NCI-H1930 (cell line): Measurements from ENCODE around the gene SUSD4.

Experiments used
- DNase-seq, 2 experiments: peaks; one replicate each; lab custom pipeline; 2025; lab: John Stamatoyannopoulos, UW

SUSD4 gene

DNA sequence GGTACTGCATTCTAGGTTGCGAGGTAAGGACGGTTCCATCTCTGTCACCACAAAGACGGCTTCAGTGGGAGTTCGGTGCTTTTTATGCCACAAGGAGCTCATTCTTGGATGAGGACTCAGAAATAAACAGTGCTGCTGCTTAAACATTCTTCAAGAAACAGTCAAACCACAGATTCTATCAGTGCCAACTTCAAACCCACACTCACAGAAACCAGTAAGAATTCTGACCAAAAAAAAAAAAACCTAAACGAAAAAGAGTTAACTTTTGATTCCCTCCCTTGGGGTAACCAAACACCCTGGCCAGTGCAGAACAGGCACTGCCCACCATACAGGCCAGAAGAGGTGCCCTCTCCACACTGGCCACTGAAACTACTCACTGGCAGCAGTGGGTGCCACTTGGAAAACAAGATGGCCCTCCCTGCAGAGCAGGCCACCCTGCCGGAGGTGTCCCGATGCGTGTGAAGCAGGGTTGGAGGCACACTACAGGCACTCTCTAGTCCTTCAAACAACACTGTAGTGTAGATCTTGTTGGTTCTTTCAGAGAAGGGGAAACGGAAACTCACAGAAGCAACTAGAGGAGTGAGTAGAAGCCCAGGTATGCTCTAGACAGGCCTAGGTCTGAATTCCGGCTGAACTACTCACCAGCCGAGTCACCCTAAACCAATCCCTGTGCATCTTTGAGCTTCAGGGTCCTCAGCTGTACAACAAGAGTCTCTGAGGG lies 133.7 kb downstream of the SUSD4 start:
- DNase-seq = no peak

DNA sequence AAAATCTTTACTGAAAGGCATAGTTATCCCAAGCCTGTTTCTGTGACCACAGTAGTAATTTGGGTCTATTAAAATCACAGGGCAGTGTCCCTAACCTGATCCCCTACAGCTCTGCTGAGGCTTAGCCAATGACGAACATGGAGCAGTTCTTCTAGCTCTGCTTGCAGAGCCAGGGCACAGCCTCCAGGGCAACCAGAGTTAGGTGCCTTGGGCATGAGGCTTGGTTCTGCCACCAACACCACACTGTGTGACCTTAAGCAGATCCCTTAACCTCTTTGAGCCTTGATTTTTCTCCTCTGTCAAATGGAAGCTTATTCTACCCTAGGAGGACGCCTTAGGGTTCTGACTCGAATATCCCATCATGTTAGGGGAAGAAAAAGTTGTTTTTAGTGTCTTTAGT lies 134.2 kb downstream of the SUSD4 start:
- DNase-seq = no peak

GRCh38 chr1:223228931-223229528 lies 134.9 kb downstream of the SUSD4 start:
- DNase-seq = no peak

DNA sequence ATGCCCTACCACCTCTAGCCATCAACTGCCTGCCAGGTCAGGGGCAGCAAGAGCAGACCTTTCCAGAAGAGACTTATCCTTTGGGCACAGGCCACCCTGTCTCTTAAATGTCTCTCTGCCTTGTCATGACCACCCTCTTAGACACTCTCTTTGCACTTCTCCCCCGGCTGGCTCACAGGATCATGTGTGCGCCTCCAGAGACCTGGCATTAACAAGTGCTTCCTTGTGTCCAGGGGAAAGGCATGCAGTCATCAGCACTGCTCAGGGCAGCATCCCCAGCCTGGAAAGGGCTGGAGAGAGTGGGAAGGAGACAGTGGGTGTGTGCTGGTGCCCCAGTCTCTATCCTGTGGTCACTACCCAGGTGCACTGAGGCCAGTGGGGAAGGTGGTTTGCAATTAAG lies 135.8 kb downstream of the SUSD4 start:
- no peak for DNase-seq

DNA sequence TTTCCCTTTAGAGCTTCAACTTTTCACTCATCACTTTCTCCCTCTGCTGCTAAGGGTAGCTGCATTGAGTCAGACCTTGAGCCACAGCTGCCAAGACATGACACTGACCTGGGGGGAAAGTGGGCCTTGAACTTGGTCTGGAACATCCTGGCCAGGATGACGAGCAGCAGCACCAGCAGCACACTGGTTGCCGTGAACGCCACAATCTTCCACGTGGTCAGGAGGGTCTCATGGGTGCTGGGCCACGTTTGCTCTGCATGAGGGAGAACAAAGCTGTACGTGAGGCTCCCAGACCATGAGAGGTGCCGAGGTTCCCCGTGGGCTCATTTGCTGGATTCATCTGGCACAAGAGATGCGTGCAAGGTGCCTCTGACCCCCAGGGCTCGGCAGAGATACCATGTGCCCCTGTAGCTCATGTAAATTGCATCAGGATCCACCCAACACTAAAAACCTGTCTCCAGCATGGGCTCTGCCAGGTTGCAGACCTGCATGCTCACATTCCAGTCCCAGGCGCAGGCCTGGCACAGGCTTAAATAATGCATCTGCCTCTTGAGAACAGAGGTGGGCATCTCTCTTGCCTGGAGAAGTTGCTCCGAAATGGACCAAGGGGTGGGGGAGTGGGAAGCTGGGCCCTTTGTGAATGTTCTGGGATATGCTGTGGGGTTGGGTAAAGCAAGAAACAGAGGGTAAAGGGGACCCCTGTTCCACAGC lies 136.3 kb downstream of the SUSD4 start:
- no peak for DNase-seq

DNA sequence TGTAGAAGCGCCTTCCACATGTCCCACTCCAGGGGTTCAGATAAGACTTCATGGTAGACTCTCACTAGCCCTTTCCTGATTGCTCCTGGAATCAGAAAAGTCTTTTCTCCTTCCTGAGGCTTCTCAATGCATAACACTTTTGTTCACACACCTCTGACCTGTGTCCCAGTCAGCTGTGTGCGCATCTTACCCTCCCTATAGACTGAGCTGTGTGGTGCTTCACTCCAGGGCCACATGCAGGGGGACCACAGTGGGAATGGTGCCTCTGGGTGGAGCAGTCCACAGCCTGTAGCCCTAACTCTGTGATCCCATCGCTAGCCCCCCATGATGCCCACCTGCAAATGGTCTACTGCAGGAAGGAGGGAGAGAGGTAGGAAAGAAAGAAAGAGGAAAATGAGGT lies 136.9 kb downstream of the SUSD4 start:
- no peak for DNase-seq

DNA sequence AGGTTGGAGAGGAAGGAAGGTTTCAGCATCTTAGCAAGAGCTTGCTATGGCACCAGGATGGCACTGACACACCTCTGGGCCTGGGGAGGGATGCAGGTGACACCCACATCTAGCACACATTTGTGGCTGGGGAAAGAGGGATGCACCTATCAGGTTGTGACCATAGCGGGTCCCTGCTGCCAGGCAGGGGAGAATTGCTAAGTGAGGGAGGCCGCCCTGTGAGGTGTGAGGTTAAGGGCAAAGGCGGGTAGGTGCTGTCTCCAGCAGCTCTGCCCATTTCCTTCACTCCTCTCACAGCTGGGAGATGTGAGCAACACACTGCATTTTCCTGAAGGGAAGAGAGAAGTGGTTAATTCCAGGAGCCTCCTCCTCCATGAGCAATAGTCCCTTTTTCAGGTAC lies 137.7 kb downstream of the SUSD4 start:
- DNase-seq = no peak

GRCh38 chr1:223225481-223225880 lies 138.5 kb downstream of the SUSD4 start:
- no peak for DNase-seq

- no peak for DNase-seq
Measured at GRCh38 chr1:223225061-223225460, 138.9 kb downstream of the SUSD4 start.

DNA sequence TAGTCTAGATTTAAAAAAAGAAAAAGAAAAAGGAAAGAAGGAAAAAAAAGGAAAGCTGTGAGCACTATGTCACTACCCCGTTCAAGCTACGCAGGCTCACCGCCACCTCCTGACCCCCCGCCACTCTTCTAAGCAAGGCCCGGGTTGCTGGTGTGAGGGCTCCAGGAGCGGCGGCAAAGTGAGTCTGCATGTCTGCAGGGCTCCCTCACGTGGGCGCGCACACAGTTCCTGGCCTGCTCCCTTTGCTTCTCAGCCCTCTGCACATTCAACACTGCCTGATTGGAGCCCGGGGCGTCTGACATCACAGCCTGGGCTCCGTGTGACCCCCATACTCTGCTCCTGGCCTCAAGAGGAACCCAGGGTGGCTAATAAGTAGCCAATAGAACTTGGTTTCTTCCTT lies 139.5 kb downstream of the SUSD4 start:
- DNase-seq = no peak

DNA sequence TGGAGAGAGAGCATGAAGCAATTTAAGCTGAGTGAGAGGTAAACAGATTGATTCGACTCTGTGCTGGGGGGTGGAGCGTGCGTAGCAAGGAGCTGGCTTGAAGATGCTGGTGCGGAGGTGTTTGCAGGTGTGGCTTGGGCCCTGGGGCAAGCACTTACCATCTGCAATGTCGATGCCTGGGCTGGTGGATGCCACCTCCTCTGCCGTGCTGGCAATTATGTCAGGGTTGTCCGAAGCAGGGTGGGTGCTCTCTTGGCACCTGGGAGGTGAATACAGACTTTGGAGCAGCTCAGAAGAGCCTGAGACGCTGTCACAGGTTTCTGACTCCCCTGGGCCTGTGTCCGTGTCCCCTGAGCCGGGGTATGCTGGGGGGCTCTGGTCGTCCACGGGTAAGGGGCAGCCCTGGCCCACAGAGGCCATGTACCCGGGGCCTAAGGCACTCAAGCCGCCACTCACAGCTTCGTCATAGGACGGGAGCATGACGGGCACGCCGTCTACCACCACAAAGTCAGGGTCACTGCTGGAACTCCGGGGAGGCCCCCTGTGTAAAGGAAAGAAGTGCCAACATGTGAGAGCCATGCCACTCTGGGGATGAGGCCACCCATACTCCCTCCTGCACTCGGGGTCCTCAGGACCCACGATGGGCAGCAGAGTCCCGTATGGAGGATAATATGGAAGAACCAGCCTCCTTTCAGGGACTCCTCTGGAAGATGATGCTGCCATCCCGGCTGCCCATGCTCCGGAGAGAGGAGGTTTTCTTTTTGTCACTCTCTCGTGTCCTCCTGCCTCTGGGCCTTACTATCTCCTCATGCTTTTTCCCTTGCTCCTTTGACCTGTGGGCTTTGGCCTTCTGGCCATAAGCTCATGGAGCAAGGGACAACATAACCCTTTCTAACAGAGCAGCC lies 140.6 kb downstream of the SUSD4 start:
- DNase-seq = no peak

DNA sequence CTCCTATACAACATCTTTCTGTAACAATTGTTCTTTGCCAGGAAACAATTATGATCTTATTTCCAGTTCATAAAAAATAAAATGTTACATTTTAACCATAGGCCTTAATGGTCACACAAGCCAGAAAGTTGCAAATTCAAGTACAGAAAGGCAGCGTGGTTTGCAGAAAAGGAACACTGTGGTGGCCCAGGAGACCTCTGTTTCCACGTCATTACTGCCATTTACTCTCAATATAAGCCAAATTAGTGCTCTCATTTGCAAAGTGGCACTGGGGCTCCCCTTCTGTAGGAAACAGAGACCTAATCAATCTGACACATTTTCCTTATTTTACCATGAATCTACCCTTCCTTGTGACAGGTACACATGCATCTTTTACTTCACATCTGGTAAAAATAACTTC lies 141.6 kb downstream of the SUSD4 start:
- no peak for DNase-seq

- DNase-seq = no peak
Measured at GRCh38 chr1:223221686-223222085, 142.3 kb downstream of the SUSD4 start.

DNA sequence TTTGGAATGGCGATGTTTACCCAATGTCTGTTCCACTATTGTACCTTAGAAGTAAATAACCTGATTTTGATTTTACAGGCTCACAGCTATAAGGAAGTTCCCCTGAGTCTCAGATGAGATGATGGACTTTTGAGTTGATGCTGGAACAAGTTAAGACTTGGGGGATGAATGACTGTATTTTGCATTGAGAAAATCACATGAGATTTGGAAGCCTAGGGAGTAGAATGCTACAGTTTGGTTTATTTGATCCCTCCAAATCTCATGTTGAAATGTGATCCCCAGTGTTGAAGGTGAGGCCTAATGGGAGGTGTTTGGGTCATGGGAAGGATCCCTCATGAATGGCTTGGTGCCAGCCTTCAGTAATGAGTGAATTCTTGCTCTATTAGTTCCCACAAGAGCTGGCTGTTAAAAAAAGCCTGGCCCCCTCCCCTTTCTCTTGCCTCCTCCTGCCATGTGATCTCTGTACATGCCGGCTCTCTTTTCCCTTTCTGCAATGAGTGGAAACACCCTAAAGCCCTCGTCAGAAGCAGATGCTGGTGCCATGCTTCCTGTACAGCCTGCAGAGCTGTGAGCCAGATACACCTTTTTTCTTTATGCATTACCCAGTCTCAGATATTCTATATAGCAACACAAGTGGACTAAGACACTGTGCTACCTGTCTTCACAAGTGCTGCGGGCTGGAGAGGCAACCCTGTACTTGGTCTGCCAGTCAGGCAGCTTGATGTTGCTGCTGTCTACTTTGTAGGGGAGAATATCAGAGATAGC lies 143.9 kb downstream of the SUSD4 start:
- DNase-seq = no peak

- DNase-seq = no peak
Measured at GRCh38 chr1:223219318-223219635, 144.7 kb downstream of the SUSD4 start.

- no peak for DNase-seq
Measured at GRCh38 chr1:223217781-223218180, 146.2 kb downstream of the SUSD4 start.

DNA sequence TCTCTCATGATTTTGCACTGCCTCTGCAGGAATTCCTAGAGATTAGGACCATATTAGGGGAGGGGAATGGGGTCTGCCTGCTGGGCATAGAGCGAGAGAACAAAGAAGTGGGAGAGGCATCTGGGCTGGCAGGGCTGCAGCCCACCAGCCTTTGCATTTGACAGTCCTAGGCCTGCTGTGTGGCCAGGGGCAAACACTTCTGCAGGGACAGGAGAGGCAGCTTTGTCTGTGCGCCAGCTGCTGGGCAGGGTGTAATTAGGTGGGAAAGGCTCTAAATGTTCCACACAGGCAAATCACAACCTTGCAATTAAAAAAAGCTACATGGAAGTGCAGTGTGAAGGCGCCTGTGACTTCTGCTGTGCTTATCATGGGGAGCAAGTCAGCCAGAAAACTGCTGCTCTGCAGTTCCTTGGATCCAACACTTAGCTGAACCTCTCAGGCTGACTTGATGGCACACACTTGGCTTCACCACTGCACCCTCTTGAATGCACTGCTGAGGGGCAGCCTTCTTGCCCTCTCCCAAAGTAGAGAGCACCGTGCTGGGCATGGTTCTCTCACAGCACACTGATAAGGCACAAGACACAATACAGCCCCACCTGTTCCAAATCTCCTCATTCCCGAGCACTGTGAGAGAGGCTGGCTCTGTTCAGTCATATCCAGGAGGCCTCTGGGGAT lies 147.3 kb downstream of the SUSD4 start:
- no peak for DNase-seq

- DNase-seq = no peak
Measured at GRCh38 chr1:223216074-223216473, 147.9 kb downstream of the SUSD4 start.

- DNase-seq = no peak
Measured at GRCh38 chr1:223215026-223215425, 148.9 kb downstream of the SUSD4 start.

DNA sequence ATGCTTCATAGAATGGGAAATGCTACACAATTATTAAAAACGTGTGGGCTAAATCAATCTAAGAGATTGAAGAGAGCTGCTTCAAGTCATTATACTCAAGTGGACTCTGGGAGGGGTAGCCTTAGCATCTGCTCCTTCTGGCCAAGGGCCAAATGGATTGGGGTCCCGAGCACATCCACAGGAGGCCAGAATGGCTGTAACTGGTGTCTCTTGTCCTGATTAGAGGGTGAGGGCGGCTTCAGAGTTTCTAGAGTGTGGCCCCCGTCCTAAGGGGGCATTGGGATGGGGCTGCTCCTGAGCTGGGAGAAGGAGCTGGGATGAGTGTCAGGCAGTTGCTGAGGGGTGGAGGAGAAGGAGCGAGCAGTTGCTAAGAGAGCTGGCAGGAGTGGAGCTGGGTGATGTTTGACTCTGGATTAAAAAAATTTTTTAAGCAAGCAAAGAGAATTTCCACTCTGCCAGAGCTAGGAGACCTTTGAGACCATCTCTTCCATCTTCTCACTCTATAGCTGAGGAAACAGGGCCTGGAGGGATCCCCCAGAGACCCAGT lies 149.6 kb downstream of the SUSD4 start:
- no peak for DNase-seq

- no peak for DNase-seq
Measured at GRCh38 chr1:223212441-223212840, 151.5 kb downstream of the SUSD4 start.
